K562 (cell line): ENCODE data around the gene MYOG. TPM values are rescaled to one million over a fixed set of nuclear protein-coding genes. Genes with fewer than 3 reads are reported as not detected.
A peak's percentile ranks its signal among the peaks of the same experiment; 100 is the strongest.

ENCODE experiments used
- BHLHE40 ChIP-seq: IDR thresholded peaks from 2 replicates; pipeline ENCODE4 v1.6.1; 2011; ENCODE audit warnings: low read length, improper control_type of control experiment
- EGR1 ChIP-seq: fragments of 450-650 bp; conservative IDR thresholded peaks from 2 replicates; pipeline ENCODE4 v1.6.1; 2017; ENCODE audit warnings: mild to moderate bottlenecking
- ILF3 ChIP-seq: fragments of 450-650 bp; IDR thresholded peaks from 2 replicates; pipeline ENCODE4 v1.6.1; 2018; ENCODE audit warnings: antibody characterized with exemption, mild to moderate bottlenecking, moderate library complexity, borderline replicate concordance
- KDM1A ChIP-seq, 2 experiments: fragments of 450-650 bp; IDR thresholded peaks; 2 replicates each; pipeline ENCODE4 v1.6.1; 2016; ENCODE audit warnings: mild to moderate bottlenecking in 2 of 2
- MEIS2 ChIP-seq: fragments of 450-650 bp; IDR thresholded peaks from 2 replicates; pipeline ENCODE4 v1.6.1; 2014; ENCODE audit warnings: mild to moderate bottlenecking; ENCODE audit not compliant: partially characterized antibody
- ZNF217 ChIP-seq: sonication (generic); formaldehyde crosslinking; IDR thresholded peaks from 2 replicates; pipeline ENCODE4 v1.8.0; 2022; ENCODE audit warnings: mild to moderate bottlenecking, missing genetic modification reagents
- ZNF644 ChIP-seq: fragments of 200-800 bp; sonication (Bioruptor generic); IDR thresholded peaks from 2 replicates; pipeline ENCODE4 v1.6.1; 2016; ENCODE audit warnings: low read depth, missing genetic modification characterization, missing compliant biosample characterization
- polyA plus RNA-seq, 8 experiments: library from polyadenylated mRNA; depleted of rRNA in 4 of 8; stranded (reverse) in 5 of 8; unstranded in 3 of 8; fragments of >200 nt; fragmentation: Nextera tagmentation in 2 of 8; fragmentation: Illumina TruSeq in 1 of 8; extraction: Ambion mirVana in 2 of 8; extraction: Trizol in 1 of 8; gene quantifications; 2 replicates each; pipeline versions ENCODE4 v1.2.1 to v1.2.3, GENCODE V29; 2011 to 2014; ENCODE audit warnings: inconsistent platforms in 1 of 8, missing spikeins in 1 of 8
- total RNA-seq, 7 experiments: library from RNA; depleted of rRNA in 6 of 7; stranded (reverse); fragments of >200 nt in 6 of 7; fragmentation: Illumina TruSeq in 2 of 7; extraction: Trizol in 2 of 7; gene quantifications; 2 replicates each; pipeline versions ENCODE4 v1.2.1 to v1.2.3, GENCODE V29; 2011 to 2021; ENCODE audit warnings: low replicate concordance in 1 of 7
- TF ChIP-seq, protein P1 (sequence below), 3 experiments: fragments of 200-800 bp in 1 of 3; sonication (Bioruptor generic) in 1 of 3; sonication (generic) in 1 of 3; formaldehyde crosslinking in 1 of 3; IDR thresholded peaks; 2 replicates each; pipeline versions ENCODE4 v1.6.1 to v1.8.0; 2016 to 2022; ENCODE audit warnings: mild to moderate bottlenecking in 2 of 3, missing compliant biosample characterization in 2 of 3, missing genetic modification characterization in 2 of 3, missing genetic modification reagents in 1 of 3
- TF ChIP-seq, protein P2 (sequence below): fragments of 450-650 bp; IDR thresholded peaks from 2 replicates; pipeline ENCODE4 v1.6.1; 2016

MYOG gene
- total and polyA plus RNA-seq, 9 of the 15 experiments (the other 6 are each of a cell fraction or from before 2014, with no cell fraction given), result not detected

DNA sequence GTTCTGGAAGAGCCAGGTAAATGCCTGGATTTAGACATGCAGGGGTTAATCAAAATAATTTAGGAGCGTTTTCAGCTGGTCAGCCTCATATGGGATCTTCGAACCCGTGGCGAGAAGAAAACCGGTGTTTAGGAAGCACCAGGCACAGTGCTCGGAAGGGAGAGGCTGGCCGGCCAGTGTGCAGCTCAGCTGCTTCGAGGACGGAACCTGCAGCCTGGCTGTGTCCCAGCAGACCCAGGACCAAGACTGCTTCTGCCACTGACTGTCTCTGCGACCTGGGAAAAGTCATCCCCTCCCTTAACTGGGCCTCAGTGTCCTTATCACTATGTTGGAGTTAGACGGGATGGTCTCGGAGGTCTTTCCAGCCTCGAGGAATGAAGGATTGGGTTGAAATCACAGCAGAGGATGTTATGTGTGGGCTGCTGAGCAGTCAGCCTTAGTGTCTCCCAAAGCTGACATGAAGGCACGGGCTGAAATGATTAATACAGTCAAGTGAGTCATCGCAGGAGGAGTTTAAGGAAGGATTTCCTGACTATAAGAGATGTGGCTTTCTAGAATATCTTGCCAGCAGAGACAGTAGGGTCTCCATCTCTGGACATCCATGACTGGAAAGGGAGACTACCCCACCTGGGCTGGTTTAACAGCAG is 38.7 kb downstream of the MYOG start (continued):
- peak; percentile 84 for TF ChIP-seq KDM1A (IDR thresholded peaks at IDR 0.05)
- TF ChIP-seq, protein P1, sequence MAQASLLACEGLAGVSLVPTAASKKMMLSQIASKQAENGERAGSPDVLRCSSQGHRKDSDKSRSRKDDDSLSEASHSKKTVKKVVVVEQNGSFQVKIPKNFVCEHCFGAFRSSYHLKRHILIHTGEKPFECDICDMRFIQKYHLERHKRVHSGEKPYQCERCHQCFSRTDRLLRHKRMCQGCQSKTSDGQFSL (CRISPR knock-in tag; IDR thresholded peaks at IDR 0.05), result no peak
- TF ChIP-seq, protein P1 (tag; IDR thresholded peaks at IDR 0.05), result no peak
- TF ChIP-seq ZNF217 (CRISPR knock-in tag), result no peak
- no peak for TF ChIP-seq ILF3
- TF ChIP-seq EGR1, result 0 out of 2 replicates have a peak, but pooled peaks have one; percentile 27
- peak; percentile 94 for TF ChIP-seq BHLHE40
- peak; percentile 94 for TF ChIP-seq MEIS2
- TF ChIP-seq ZNF644 (tag), result no peak
- TF ChIP-seq, protein P2, sequence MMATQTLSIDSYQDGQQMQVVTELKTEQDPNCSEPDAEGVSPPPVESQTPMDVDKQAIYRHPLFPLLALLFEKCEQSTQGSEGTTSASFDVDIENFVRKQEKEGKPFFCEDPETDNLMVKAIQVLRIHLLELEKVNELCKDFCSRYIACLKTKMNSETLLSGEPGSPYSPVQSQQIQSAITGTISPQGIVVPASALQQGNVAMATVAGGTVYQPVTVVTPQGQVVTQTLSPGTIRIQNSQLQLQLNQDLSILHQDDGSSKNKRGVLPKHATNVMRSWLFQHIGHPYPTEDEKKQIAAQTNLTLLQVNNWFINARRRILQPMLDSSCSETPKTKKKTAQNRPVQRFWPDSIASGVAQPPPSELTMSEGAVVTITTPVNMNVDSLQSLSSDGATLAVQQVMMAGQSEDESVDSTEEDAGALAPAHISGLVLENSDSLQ, result peak; percentile 43; the same call in 1 of the 2 replicates
